ENCODE results near the gene LRRC71.
"Not testable (repeated sequence)": the region's sequence is repeated elsewhere in the genome, so short reads cannot be mapped to it uniquely, and the experiment has no call there.

The LRRC71 gene

GRCh38 chr1:156906206-156906906 lies 14.1 kb upstream of the LRRC71 start:
- no peak for DNase-seq

GRCh38 chr1:156908541-156908940 lies 11.9 kb upstream of the LRRC71 start:
- DNase-seq = no peak

- DNase-seq = no peak
These were observed 11.5 kb upstream of the LRRC71 start for GRCh38 chr1:156908955-156909354.

- no peak for DNase-seq
These were observed 10.8 kb upstream of the LRRC71 start for GRCh38 chr1:156909671-156910070.

- no peak for DNase-seq
These were observed 10.1 kb upstream of the LRRC71 start for GRCh38 chr1:156910309-156910782.

GRCh38 chr1:156911577-156912298 lies 8.7 kb upstream of the LRRC71 start:
- no peak for DNase-seq

GRCh38 chr1:156912310-156912709 lies 8.1 kb upstream of the LRRC71 start:
- DNase-seq = no peak

- DNase-seq = no peak
These were observed 7.3 kb upstream of the LRRC71 start for GRCh38 chr1:156912861-156913808.

GRCh38 chr1:156913809-156914387 lies 6.5 kb upstream of the LRRC71 start:
- DNase-seq = no peak

GRCh38 chr1:156914440-156914856 lies 6.0 kb upstream of the LRRC71 start:
- DNase-seq = no peak

GRCh38 chr1:156921053-156921529 lies 659 bp downstream of the LRRC71 start:
- DNase-seq = no peak

- no peak for DNase-seq
These were observed 2.7 kb downstream of the LRRC71 start for GRCh38 chr1:156922986-156923669.

- DNase-seq = no peak
These were observed 3.4 kb downstream of the LRRC71 start for GRCh38 chr1:156923670-156924477.

- no peak for DNase-seq
These were observed 4.2 kb downstream of the LRRC71 start for GRCh38 chr1:156924478-156925153.

GRCh38 chr1:156925154-156926010 lies 5.0 kb downstream of the LRRC71 start:
- no peak for DNase-seq

GRCh38 chr1:156926175-156926574 lies 5.7 kb downstream of the LRRC71 start:
- DNase-seq = no peak

- not testable (repeated sequence) for DNase-seq
These were observed 6.3 kb downstream of the LRRC71 start for GRCh38 chr1:156926695-156927094.

- peak; percentile 20 for DNase-seq
These were observed 7.0 kb downstream of the LRRC71 start for GRCh38 chr1:156927215-156928042.
